Measurements from ENCODE around the gene ARHGEF17. TPM values are rescaled to one million over a fixed set of nuclear protein-coding genes. Genes with fewer than 3 reads are reported as not detected.

Gene ARHGEF17
- total and polyA plus RNA-seq, 3 donors from 2014 or later: 29.4 to 58.5 (median 50.1) TPM

DNA sequence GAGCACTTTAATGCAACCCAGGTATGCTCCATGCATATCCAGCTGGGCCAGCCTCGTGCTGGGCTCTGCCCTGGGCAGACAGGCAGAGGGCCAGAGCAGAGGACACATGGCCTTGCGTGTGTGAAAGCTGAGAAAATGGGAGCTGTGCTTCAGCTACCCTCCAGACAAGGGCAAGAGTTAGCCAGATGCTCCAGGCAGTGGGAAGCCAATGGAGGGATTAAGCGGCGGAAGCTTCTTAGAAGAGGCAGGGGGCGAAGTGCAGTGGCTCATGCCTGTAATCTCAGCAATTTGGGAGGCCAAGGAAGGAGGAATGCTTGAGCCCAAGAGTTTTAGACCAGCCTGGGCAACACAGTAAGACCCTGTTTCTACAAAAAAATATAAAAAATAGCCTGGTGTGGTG is 9.8 kb upstream of the ARHGEF17 start:
- TF ChIP-seq CTCF (IDR thresholded peaks at IDR 0.05) (no peak), POLR2A (IDR thresholded peaks at IDR 0.05) (no peak)
- Histone ChIP-seq H3K36me3 (ENCODE audit: low read depth, missing control alignments) (no peaks in the 10 kb centered on the region), H3K27me3 (no peaks in the 10 kb centered on the region), H3K9me3 (no peaks in the 10 kb centered on the region), H3K4me1 (no peaks in the 10 kb centered on the region), H3K4me3 (no peak overlapping the region), H3K27ac (no peak overlapping the region)
- DNase-seq: no peak
- intact Hi-C loops (cut with DNase I; ENCODE audit: low total_unique reads): no loop called here
- 90% methylated on average over 5 of the region's 5 CpGs for WGBS, 2 donors

DNA sequence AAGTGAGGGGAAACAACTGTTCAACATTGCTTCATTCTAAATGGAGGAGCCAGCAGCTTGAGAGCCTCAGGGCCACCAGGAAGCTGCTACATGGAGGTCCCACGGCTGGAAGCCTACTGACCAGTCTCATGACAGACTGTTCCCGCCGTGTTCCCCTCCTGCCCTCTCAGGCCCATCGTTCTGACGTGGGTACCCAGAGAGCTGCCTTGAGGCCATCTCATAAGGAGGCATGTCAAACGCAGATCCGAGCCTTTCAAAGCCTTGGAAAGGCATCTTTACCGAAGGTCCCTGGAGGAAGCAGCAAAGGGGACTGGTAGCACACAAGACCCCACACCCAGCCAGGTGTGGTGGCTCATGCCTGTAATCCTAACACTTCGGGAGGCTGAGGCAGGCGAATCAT is 8.3 kb upstream of the ARHGEF17 start:
- Histone ChIP-seq H3K4me3 (no peak overlapping the region), H3K27ac (no peak overlapping the region), H3K9me3 (no peaks in the 10 kb centered on the region), H3K36me3 (ENCODE audit: low read depth, missing control alignments) (no peaks in the 10 kb centered on the region), H3K27me3 (no peaks in the 10 kb centered on the region), H3K4me1 (no peaks in the 10 kb centered on the region)
- no peak for DNase-seq
- intact Hi-C loops (cut with DNase I; ENCODE audit: low total_unique reads): loop anchor here (10.0 kb wide), 1 partner anchor 75 kb away; the partner anchor contains the start of gene RELT
- TF ChIP-seq CTCF (IDR thresholded peaks at IDR 0.05) (no peak), POLR2A (IDR thresholded peaks at IDR 0.05) (no peak)
- WGBS, 2 donors: 83 to 91% methylated on average over 8 to 10 of the region's 10 CpGs

- intact Hi-C loops (cut with DNase I; ENCODE audit: low total_unique reads): loop anchor here (5.0 to 10.0 kb wide), 2 partner anchors 36 to 69 kb away; partner anchors contain the start of gene RELT
- DNase-seq: no peak
- 55 to 73% methylated on average over 7 of the region's 7 CpGs for WGBS, 2 donors
- Histone ChIP-seq H3K4me3 (peak overlapping the region in 1 of 2 donors; percentile 83), H3K27ac (peak overlapping the region in 1 of 2 donors; percentile 96), H3K36me3 (ENCODE audit: low read depth, missing control alignments) (no peaks in the 10 kb centered on the region), H3K27me3 (no peaks in the 10 kb centered on the region), H3K4me1 (peaks cover 12% of the 10 kb centered on the region), H3K9me3 (no peaks in the 10 kb centered on the region)
- TF ChIP-seq CTCF (IDR thresholded peaks at IDR 0.05) (no peak), POLR2A (IDR thresholded peaks at IDR 0.05) (no peak)
Measured at GRCh38 chr11:73306069-73306841, 1.8 kb upstream of the ARHGEF17 start.

GRCh38 chr11:73306977-73307322 is 1.1 kb upstream of the ARHGEF17 start:
- WGBS, 2 donors: 9% methylated on average over 18 of the region's 18 CpGs
- DNase-seq: no peak
- peak overlapping the region; percentile 70 to 83 for H3K4me3 ChIP-seq
- no peaks in the 10 kb centered on the region for H3K36me3 ChIP-seq (ENCODE audit: low read depth, missing control alignments)
- intact Hi-C loops (cut with DNase I; ENCODE audit: low total_unique reads): loop anchor here (5.0 to 10.0 kb wide), 2 partner anchors 35 to 68 kb away; partner anchors contain the start of gene RELT
- H3K4me1 ChIP-seq: peaks cover 13% of the 10 kb centered on the region
- peak overlapping the region; percentile 94 to 96 for H3K27ac ChIP-seq
- no peaks in the 10 kb centered on the region for H3K9me3 ChIP-seq
- no peaks in the 10 kb centered on the region for H3K27me3 ChIP-seq
- TF ChIP-seq CTCF (IDR thresholded peaks at IDR 0.05) (no peak), POLR2A (IDR thresholded peaks at IDR 0.05) (no peak)

All from testis (tissue), 3 donors.